Stomach smooth muscle (tissue), 2 donors: ENCODE results near the gene COQ6.

Experiments
- H3K27ac ChIP-seq: one replicate; pipeline ENCODE4 v1.7.0; 2013; ENCODE audit warnings: mild to moderate bottlenecking, low read length, inconsistent platforms
- H3K27me3 ChIP-seq, 2 donors: one replicate each; pipeline ENCODE4 v1.7.0; 2013; ENCODE audit warnings: low read length in 2 of 2; ENCODE audit not compliant: insufficient read depth in 2 of 2, control insufficient read depth in 1 of 2
- H3K36me3 ChIP-seq, 2 donors: one replicate each; pipeline ENCODE4 v1.7.0; 2013; ENCODE audit warnings: low read length in 2 of 2; ENCODE audit not compliant: control insufficient read depth in 2 of 2, insufficient read depth in 2 of 2
- H3K4me1 ChIP-seq: one replicate; pipeline ENCODE4 v1.7.0; 2013; ENCODE audit warnings: low read length; ENCODE audit not compliant: control insufficient read depth, insufficient read depth
- H3K4me3 ChIP-seq, 2 donors: one replicate each; pipeline ENCODE4 v1.7.0; 2013; ENCODE audit warnings: low read length in 2 of 2
- H3K9ac ChIP-seq, 2 donors: one replicate each; pipeline ENCODE4 v1.7.0; 2013; ENCODE audit warnings: low read length in 2 of 2, mild to moderate bottlenecking in 1 of 2
- H3K9me3 ChIP-seq, 2 donors: one replicate each; pipeline ENCODE4 v1.7.0; 2013; ENCODE audit warnings: low read length in 2 of 2; ENCODE audit not compliant: control insufficient read depth in 2 of 2
- donor health status: healthy.
- donor health status: Pancreatic carcinoma.

Gene COQ6

DNA sequence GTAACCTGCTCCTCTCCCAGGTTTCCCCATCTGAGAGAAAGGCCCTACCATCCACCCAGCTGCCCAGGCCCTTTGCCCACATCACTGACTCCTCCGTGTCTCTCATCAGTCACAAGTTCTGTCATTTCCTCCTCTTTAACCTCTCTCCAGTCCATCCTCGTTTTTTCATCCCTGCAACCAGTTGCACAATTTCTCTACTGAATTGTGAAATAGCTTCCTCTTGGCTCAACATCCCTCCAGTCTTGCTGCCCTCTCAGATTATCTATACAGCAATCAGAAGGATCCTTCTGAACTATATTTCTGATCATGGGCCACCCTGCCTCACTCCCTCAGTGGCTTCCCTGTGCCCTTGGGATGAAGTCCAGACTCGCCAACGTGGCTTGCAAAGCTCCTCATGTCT, 7.0 kb upstream of the COQ6 start:
- Histone ChIP-seq H3K9me3 (no peaks in the 10 kb centered on the region), H3K9ac (peak overlapping the region in 1 of 2 donors; percentile 29), H3K27ac (no peak overlapping the region), H3K4me3 (no peak overlapping the region), H3K4me1 (no peaks in the 10 kb centered on the region), H3K36me3 (peaks cover 19 to 35% of the 10 kb centered on the region in 2 donors), H3K27me3 (no peaks in the 10 kb centered on the region)

DNA sequence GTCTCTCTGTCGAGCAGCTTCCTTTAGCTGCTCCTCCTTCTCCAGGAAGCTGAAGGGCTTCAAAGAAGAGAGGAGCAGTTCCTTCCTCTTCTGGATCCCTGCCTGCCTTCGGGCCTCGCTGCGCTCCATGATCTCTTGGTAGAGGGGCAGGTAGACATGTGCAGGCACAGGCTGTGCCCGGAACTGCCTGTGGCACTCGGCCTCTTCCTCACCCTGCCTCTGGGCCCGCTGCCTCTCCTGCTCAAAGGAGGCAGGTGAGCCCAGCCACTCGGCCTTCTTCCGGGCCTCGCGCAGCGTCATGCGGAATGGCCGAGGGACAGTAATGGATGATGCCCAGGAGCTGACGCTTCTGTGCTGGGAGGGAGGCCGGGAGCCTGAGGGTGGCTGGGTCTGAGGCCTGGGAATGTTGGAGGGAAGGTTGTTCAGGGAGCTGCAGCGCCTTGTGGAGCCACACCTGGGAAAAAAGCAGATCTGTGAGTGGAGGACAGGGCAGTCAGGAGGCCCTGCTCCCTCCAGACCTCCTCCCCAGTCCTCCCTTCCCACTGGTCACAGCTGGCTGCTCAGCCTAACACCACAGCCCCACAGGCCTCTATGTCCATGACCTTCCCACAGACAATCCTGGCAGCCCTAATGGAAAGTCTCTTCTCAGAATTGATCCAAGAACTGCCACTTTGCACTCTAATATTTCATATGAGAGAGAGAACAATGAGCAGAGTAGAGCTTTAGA, 5.5 kb upstream of the COQ6 start:
- Histone ChIP-seq H3K36me3 (peaks cover 19 to 33% of the 10 kb centered on the region in 2 donors), H3K27ac (no peak overlapping the region), H3K9me3 (no peaks in the 10 kb centered on the region), H3K4me1 (no peaks in the 10 kb centered on the region), H3K4me3 (no peak overlapping the region), H3K9ac (no peak overlapping the region), H3K27me3 (no peaks in the 10 kb centered on the region)

GRCh38 chr14:73945159-73945670, 4.9 kb upstream of the COQ6 start:
- Histone ChIP-seq H3K27me3 (no peaks in the 10 kb centered on the region), H3K27ac (no peak overlapping the region), H3K9me3 (no peaks in the 10 kb centered on the region), H3K4me1 (no peaks in the 10 kb centered on the region), H3K9ac (no peak overlapping the region), H3K4me3 (no peak overlapping the region), H3K36me3 (peaks cover 15 to 28% of the 10 kb centered on the region in 2 donors)

GRCh38 chr14:73953731-73954130, 3.6 kb downstream of the COQ6 start:
- Histone ChIP-seq H3K4me3 (no peak overlapping the region), H3K36me3 (peaks cover 26 to 35% of the 10 kb centered on the region in 2 donors), H3K27me3 (no peaks in the 10 kb centered on the region), H3K9ac (no peak overlapping the region), H3K27ac (no peak overlapping the region), H3K9me3 (no peaks in the 10 kb centered on the region), H3K4me1 (peaks cover 6% of the 10 kb centered on the region)

GRCh38 chr14:73955674-73956073, 5.6 kb downstream of the COQ6 start:
- H3K4me3 ChIP-seq, result no peak overlapping the region
- no peak overlapping the region for H3K27ac ChIP-seq
- H3K27me3 ChIP-seq, result no peaks in the 10 kb centered on the region
- H3K36me3 ChIP-seq, result peaks cover 41 to 53% of the 10 kb centered on the region in 2 donors
- peaks cover 6% of the 10 kb centered on the region for H3K4me1 ChIP-seq
- no peak overlapping the region for H3K9ac ChIP-seq
- no peaks in the 10 kb centered on the region for H3K9me3 ChIP-seq

- H3K36me3 ChIP-seq, result peaks cover 63 to 69% of the 10 kb centered on the region in 2 donors
- H3K9me3 ChIP-seq, result no peaks in the 10 kb centered on the region
- H3K27me3 ChIP-seq, result no peaks in the 10 kb centered on the region
- no peaks in the 10 kb centered on the region for H3K4me1 ChIP-seq
- no peak overlapping the region for H3K9ac ChIP-seq
- H3K4me3 ChIP-seq, result no peak overlapping the region
- H3K27ac ChIP-seq, result no peak overlapping the region
Measured at GRCh38 chr14:73958591-73958990, 8.5 kb downstream of the COQ6 start.

DNA sequence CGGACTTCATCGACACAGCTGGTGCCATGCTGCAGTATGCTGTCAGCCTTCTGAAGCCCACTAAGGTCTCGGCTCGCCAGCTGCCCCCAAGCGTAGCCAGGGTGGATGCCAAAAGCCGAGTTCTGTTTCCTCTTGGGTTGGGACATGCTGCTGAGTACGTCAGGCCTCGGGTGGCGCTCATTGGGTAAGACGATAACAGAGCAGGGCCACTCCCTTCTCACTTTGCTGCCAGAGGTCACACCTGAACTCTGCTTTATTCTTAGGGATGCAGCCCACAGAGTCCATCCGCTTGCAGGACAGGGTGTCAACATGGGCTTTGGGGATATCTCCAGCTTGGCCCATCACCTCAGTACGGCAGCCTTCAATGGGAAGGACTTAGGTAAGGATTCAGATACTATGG, 11.1 kb downstream of the COQ6 start:
- Histone ChIP-seq H3K36me3 (peaks cover 51 to 61% of the 10 kb centered on the region in 2 donors), H3K9ac (no peak overlapping the region), H3K27me3 (no peaks in the 10 kb centered on the region), H3K27ac (no peak overlapping the region), H3K4me3 (no peak overlapping the region), H3K9me3 (no peaks in the 10 kb centered on the region), H3K4me1 (no peaks in the 10 kb centered on the region)

DNA sequence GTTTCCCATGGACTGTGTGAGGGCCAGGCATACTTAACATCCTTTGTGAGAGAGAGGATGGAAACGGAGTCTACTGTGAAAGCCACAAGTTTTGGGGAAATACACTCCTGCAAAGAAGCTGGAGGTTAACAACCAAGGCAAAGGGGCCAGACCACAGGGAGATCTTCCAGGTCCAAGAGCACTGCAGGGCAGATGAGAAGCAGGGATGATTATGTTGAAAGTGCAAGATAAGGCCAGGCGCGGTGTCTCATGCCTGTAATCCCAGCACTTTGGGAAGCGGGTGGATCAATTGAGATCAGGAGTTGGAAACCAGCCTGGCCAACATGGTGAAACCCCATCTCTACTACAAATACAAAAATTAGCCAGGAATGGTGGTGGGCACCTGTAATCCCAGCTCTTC, 15.1 kb downstream of the COQ6 start:
- H3K27ac ChIP-seq, result no peak overlapping the region
- no peak overlapping the region for H3K4me3 ChIP-seq
- no peaks in the 10 kb centered on the region for H3K9me3 ChIP-seq
- no peaks in the 10 kb centered on the region for H3K4me1 ChIP-seq
- H3K36me3 ChIP-seq, result peaks cover 32 to 41% of the 10 kb centered on the region in 2 donors
- no peak overlapping the region for H3K9ac ChIP-seq
- H3K27me3 ChIP-seq, result no peaks in the 10 kb centered on the region

DNA sequence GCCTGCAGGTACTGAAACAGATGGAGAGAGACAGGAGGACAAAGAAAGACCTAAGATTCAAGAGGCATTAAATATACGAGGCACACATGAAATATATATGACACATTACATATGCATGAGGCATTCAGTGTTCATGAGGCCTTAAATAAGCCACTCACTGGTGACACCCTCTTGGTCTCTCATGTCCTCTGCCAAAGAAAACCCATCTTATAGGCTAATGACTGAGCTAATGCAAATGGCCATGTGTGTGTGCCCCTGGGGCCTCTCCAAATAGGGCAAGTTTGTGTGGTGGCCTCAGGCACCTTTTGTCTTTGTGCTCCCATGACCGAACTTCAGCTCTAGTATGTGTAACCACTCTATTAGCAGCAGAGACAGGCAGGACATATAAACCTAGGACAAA, 18.8 kb downstream of the COQ6 start:
- Histone ChIP-seq H3K4me3 (no peak overlapping the region), H3K9me3 (no peaks in the 10 kb centered on the region), H3K36me3 (peaks cover 12 to 18% of the 10 kb centered on the region in 2 donors), H3K27me3 (no peaks in the 10 kb centered on the region), H3K4me1 (no peaks in the 10 kb centered on the region), H3K9ac (no peak overlapping the region), H3K27ac (no peak overlapping the region)

DNA sequence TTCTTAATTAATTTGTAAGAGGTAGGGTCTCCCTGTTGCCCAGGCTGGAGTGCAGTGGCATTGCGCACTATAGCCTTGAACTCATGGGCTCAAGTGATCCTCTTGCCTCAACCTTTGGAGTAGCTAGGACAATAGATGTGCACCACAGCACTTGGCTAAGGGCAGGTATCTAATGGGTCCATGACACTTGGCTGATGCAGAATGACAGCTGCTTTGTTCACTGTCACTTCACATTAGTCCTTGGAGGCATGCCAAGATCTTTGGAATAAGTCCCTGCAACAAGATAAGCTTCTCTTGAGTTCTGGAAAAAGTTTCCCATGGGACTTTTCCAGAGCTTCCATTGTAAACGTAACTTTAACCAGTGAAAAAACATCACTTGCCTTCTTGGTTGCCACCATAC, 23.4 kb downstream of the COQ6 start:
- Histone ChIP-seq H3K9ac (no peak overlapping the region), H3K4me3 (no peak overlapping the region), H3K36me3 (peaks cover 18 to 22% of the 10 kb centered on the region in 2 donors), H3K9me3 (no peaks in the 10 kb centered on the region), H3K27me3 (no peaks in the 10 kb centered on the region), H3K27ac (no peak overlapping the region), H3K4me1 (no peaks in the 10 kb centered on the region)

DNA sequence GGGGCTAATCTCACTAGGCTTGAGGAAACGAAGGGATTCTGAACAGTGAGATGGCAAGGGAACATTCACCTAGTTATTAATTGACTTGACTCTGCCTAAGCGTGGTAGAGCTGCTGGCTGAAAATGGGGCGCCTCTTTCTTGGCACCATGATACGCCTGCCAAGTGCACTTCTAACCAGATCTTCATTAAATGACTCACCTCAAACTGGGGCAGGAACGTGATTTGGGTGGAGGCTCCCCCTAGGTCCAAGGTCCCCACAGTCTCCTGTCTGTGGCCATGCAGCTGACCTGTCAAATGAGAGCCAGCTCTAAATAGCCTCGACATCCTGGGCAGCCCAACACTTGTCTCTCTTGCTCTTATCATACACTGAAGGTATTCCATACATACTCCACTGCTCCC, 26.0 kb downstream of the COQ6 start:
- H3K36me3 ChIP-seq, result peaks cover 9 to 16% of the 10 kb centered on the region in 2 donors

More for the DNA sequence above, 26.0 kb downstream of the COQ6 start:
- Histone ChIP-seq H3K4me3 (no peak overlapping the region), H3K27ac (no peak overlapping the region), H3K9ac (no peak overlapping the region), H3K9me3 (no peaks in the 10 kb centered on the region), H3K4me1 (no peaks in the 10 kb centered on the region), H3K27me3 (no peaks in the 10 kb centered on the region)
